SK-N-MC (cell line): ENCODE data around the gene C6orf15.

Experiments
- FOXP2 ChIP-seq: optimal IDR thresholded peaks from 2 replicates; pipeline ENCODE3; 2011; ENCODE audit warnings: mild to moderate bottlenecking, moderate library complexity; ENCODE audit not compliant: insufficient read depth; ENCODE audit errors: extremely low read length, control extremely low read depth
- POLR2AphosphoS5 ChIP-seq: IDR thresholded peaks from 2 replicates; pipeline ENCODE4 v1.6.1; 2012; ENCODE audit warnings: mild to moderate bottlenecking, low read depth, low read length, borderline replicate concordance

DNA sequence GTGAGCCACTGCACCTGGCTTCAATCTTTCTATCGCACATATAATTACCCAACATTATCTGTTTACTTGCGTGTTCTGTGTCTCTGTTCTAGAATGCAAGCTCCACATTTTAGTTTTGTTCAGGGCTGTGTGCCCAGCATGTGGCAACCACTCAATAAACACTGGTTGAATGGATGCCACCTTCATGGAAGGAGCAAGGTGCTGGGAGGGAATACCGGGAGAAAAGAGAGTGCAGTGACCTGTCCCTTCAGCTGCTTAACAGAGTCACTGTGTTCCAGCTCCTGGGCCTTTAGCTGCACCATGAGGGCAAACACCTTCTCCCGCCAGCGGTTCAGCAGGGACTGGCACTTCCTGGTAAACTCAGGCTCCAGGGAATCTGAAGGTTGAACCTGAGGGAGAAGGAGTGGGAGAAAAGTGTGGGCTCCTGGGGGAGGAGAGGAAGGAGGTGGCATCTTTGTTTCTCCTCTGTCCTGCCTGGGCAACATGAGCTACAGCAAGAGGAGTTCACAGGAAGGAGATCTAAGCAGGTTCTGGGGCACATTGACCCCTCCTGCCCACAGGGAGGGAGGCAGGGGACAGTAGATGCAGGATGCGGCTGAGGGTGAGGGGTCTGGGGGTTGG lies 37.6 kb upstream of the C6orf15 start:
- no peak for TF ChIP-seq FOXP2
- no peak for TF ChIP-seq POLR2AphosphoS5
